GM18520 (cell line): ENCODE results near the gene ARAF.

Experiments
- ATAC-seq: cut with Tn5 transposase; IDR thresholded peaks from one replicate; pipeline ENCODE4 v1.9.1; 2021; ENCODE audit not compliant: unreplicated experiment

The ARAF gene

DNA sequence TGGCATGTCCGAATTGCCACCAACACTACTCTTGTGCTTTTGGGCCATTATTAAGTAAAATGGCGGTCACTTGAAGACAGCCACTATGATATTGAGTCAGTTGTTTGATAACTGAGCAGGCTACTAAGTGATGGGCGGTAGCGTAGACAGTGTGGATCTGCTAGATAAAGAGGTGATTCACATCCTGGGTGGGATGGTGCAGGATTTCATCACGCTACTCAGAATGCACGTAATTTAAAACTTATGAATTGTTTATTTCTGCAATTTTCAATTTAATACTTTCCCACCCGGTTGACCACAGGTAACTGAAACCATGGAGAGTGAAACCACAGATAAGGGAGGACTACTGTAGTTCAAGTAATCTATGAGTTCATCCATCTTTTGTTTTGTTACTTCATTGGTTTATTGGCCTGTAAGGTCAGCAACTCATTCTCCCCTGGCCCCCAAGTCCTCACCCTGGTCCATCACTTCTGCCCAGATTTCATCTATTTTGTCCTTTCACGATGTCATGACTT is 2.9 kb downstream of the ARAF start:
- ATAC-seq, result no peak

DNA sequence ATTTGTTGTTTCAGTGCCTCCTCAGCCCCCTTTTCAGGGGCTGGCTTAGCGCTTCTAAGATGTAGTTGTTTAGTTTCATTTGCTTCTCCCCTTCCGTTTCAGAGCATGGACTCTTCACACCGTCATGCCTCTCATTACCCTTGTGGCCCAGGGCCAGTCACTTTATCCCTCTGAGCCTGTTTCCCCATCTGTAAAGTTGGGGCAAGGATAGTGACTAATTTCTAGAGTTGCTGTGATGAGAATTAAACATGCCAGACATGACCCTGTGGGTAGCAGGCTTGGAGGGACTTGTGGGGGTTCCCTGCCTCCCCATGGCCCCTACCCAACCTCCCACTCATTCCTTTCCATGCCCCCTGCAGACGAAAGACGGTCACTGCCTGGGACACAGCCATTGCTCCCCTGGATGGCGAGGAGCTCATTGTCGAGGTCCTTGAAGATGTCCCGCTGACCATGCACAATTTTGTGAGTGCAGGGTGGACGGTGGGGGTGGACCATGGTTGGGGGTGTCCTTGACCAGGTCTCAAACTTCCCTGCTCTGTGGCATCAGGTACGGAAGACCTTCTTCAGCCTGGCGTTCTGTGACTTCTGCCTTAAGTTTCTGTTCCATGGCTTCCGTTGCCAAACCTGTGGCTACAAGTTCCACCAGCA is 3.6 kb downstream of the ARAF start:
- ATAC-seq, result no peak

DNA sequence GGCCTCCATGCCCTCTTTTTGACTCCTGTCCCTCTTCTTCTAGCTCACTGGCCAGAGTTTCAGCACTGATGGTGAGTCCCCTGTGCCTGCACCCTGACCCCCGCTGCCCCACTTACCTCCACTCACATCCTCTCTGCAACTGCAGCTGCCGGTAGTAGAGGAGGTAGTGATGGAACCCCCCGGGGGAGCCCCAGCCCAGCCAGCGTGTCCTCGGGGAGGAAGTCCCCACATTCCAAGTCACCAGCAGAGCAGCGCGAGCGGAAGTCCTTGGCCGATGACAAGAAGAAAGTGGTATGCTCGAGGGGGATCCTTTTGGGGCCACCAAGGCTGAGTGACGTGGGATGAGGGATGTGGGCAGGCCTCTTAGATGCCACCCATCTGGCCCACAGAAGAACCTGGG is 5.8 kb downstream of the ARAF start:
- ATAC-seq, result no peak

DNA sequence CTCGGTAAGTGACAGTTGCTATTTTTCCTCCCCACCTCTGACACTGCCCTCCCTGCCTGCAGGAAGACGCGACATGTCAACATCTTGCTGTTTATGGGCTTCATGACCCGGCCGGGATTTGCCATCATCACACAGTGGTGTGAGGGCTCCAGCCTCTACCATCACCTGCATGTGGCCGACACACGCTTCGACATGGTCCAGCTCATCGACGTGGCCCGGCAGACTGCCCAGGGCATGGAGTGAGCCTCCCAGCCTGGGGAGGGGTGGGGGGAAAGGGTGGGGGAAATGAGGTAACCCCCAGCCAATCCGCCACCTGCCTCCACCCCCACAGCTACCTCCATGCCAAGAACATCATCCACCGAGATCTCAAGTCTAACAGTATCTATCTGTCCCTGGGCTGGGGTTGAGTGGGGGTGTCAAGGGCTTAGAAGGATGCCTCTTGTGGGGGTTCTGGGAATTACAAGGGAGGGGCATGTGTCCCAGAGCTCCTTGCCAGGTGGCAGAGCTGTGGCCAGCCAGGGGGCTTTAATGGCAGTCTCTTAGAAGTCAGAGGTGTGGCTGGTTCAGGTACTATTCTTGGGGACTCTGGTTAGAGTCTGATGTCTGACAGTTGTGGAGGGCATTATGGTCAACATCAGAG is 7.8 kb downstream of the ARAF start:
- ATAC-seq, result no peak

DNA sequence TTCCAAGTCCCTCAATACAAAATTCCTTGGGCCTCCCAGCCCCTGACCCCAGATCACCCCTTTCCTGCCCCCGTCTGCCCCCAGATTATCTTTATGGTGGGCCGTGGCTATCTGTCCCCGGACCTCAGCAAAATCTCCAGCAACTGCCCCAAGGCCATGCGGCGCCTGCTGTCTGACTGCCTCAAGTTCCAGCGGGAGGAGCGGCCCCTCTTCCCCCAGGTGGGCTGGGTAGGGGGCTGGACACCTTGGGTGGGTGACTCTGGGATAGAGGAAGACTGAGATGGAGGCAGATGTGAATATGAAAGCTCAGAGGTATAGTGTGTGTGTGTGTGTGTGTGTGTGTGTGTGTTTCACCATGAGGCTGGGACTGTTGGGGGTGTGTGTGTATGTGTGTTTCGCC is 9.8 kb downstream of the ARAF start:
- ATAC-seq, result no peak

DNA sequence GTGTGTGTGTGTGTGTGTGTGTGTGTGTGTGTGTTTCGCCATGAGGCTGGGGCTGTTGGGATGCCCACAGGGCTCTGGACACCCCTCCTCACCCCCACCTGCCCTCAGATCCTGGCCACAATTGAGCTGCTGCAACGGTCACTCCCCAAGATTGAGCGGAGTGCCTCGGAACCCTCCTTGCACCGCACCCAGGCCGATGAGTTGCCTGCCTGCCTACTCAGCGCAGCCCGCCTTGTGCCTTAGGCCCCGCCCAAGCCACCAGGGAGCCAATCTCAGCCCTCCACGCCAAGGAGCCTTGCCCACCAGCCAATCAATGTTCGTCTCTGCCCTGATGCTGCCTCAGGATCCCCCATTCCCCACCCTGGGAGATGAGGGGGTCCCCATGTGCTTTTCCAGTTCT is 10.2 kb downstream of the ARAF start:
- ATAC-seq, result no peak

DNA sequence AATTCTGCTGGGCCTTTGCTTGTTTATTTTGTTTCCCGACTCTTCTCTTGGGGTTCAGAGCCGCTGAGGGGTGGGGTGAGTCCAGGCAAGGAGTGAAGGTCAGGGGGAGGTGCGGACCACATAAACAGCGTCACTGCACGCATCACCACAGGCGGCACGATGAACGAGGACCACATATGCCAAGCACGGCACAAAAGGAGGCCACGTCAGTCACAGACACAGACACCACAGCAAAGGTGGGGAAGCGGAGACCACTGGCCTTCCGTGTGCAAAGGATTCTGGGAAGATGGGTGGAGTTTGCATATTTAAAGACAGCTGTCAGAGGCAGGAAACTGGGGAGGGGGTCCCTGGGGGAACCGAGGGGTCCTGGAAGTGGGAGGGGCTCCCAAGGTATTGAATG is 10.9 kb downstream of the ARAF start:
- no peak for ATAC-seq

DNA sequence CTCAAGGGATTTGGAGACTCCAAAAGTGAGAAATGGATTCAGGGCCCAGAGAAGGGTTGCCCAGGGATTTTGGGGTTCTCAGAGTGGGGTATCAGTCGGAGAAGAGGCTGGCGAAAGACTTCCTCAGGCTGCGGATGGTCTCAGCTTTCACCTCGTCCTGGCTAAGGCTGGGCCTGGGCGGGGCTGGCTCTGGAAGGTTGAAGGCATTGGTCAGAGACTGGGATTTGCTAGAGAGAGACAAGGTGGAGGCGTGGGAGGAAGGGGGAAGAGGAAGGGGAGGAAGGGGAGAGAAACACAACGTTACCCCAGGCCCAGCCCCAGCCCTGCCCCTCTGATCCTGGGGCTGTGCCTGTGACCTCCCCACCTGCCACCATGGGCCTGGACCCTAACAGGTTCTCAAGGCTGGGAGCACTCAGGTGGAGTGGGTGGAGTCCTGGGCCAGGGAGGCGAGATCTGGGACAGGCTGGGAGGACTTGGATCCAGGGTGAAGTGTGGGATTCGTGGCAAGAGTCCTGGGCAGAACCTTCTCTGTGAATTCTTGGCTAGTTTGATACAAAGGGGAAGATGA is 11.9 kb downstream of the ARAF start:
- no peak for ATAC-seq

DNA sequence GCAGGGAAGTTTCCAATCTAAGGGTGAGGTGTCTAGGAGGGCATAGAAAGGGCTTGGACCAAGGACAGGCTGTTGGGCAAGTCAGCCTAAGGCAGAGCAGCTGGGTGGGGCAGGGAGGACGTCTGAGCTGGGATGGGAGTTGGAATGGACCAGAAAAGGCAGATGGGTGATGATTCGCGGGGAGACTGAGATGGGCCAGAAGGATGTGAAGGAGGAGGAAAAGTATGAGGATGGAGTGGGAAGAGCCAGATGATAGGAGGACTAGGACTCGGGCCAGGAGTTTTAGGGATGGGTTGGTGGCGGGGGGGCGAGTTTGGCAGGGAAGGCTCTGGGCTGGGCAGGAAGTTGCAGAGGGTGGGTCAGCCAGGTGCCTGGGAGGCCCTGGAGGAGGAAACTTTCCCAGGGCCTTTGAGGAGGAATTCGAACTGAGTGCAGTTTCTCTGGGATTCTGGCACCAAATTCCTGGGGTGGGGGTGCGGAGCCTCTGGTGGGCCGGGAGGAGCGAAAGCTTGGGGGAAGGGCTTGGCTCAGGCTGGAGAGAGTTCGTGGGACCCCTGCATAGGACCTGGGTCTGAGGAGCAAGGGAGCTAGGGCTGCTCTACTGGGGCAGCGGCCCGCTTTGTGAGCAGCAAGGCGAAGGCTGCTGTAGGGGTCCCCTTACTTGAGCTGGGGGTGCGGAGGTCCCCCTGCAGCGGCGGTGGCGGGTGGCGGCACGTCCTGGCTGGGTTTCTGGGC is 12.5 kb downstream of the ARAF start:
- no peak for ATAC-seq

DNA sequence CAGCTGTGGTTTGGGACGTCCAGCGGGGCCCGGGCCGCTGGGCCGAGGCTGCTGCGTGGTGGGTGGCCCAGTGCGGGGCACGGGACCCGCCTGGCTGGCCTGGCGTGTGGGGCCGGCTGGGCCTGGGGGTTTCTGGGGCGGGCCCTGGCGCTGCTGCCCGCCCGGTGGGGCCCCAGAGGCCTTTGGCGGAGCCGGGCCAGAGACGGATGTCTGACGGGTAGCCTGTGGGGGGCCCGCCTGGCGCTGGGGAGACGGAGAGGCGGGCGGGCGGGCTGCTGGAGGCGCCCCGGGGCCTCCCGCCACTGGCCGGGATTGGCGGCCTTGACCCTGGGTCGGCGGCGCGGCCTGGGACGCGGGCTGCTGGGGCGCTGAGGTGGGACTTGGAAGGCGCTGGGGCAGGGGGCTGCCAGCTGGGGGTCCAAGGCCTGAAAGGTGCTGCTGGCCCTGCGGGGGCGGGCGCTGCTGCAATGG is 13.1 kb downstream of the ARAF start:
- no peak for ATAC-seq

DNA sequence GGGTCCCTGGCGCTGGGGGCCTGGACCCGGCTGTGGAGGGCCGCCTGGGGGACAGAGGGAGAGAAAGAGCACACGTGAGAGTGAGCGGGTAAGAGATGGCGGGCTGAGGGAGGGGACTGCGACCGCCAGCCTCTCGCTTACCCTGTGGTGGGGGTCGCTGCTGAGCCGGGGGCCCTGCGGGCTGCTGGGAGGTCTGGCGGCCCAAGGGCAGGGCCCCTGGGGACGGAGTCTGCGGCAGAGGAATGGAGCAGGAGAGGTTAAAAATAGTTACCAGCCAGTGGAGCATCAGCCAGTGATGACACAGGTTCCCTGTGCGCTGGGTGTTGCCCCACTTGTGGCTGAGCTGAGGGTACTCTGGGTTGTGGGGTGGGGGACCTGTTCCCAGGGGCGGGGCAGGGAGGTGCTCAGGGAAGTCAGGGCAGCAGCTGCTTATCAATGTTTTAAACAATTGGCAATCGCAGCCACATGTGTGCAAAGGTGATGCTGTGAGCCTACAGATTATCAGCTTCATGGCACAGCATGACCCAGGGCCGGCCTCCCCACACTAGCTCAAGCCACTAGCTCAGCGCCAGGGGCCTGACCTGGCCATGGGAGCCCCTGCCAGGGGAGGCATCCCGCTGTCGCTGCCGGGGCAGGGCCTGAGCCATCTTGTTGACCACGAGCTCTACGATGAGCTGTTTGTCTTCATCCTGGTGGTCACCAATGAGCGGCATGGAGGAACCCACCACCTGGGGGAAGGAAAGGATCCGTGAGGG is 13.7 kb downstream of the ARAF start:
- ATAC-seq, result no peak

DNA sequence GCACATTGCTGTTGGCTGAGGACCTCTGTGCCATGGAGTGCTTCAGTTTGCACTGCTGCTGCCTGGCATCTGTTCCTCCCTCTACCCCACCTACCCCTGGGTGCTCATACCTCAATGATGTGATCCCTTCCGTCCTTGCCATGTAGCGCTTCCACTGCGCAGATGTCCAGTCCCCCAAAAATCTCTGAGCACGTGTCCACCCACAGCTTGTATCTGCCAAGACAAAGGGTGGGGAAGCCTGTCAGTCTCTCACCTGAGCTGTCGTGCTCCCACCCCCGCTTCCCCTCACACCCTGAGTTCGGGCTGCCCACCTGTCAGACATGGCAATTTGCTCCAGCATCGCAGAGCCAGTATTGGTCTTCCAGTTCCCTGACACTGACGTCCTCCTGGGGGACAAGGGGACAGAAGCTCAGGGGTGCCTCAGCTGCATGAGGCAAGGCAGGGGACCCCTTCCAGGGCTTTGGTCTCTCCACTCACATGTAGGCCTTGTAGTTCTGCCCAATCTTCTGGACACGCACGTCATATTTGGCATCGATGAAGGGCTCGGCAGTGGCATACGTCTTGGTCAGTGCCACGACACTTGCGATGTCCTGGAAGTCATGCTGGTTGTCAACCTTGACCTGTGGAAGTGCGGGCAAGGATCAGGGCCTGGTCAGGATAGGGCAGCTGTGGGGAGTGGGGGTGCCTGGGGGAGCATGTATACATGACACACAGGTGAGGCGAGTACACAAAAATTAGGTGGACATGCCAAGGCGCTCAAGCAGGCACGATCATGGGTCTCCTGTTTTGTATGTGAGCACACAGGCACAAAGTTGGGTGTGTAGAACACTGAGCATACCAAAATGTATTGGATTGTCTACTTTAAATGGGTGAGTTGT is 15.3 kb downstream of the ARAF start:
- ATAC-seq, result no peak

DNA sequence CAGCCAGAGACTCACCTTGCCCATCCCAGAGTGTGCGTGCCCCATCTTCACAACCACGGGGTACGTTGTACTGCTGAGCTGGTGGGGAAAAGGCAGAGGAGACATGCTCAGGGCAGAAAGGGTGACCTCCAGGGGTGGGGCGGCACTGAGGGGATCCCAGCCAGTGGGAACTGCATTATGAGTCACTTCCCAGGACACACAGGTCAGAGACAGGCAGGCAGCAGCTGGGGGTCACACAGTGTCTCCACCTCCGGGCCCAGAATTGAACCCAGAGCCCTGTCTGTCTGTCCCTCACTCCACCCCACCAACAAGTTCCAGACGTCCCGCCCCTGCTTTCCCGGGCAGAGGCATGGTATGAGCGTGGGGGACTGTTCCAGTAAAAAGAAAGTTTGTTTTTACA is 16.4 kb downstream of the ARAF start:
- no peak for ATAC-seq

DNA sequence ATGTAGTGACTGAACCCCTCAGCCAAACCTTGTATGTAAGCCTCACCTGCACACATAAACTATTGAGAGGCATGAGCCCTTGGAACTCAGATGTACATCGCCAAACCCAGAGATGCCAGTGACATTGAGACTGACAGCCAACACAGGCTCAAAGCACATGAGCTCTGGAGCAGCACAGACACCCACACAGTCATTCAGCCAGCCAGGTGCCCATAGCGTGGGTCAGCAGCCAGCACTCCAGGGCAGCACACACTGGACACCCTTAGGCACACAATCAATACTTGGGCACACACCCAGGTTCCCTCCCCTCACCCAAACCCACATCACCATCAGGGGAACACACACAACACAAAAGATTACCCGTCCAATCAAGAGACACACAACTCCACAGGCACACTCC is 16.9 kb downstream of the ARAF start:
- ATAC-seq, result no peak

DNA sequence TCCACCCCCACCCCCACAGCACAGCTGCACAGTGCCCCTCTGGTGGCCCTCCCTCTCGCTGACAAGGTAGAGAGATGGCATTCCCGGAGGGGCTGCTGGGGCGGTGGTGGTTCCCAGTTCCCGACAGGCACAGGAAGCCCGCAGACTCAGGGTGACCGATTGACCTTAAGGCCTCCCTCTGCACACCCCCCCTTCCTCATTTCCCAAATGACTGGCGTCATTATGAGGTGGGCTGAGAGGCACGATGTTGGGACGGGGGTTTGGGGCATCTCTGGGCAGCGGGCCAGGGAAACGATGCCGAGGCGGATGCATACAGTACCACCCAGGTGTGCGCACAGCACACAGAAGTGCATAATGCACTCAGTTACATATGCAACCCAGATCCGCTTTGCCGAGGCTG is 17.7 kb downstream of the ARAF start:
- no peak for ATAC-seq

DNA sequence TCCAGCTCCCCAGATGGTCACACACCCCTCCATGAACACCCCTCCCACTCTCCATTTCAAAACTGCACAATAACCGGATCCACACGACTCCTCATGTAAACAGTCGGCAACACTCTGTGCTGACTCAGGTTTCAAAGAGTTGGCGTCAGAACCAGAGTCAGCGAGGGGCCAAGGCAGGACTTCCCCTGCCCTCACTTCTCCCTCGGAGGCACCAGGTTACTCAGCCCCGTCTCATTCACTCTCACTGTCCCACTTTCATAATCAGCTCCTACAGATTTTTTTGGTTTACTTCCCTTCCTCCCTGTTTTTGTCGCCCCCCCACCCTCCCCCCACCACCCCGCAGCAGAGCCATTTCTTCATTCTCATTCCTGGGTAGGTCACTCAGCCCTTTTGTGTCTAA is 18.5 kb downstream of the ARAF start:
- ATAC-seq, result no peak

DNA sequence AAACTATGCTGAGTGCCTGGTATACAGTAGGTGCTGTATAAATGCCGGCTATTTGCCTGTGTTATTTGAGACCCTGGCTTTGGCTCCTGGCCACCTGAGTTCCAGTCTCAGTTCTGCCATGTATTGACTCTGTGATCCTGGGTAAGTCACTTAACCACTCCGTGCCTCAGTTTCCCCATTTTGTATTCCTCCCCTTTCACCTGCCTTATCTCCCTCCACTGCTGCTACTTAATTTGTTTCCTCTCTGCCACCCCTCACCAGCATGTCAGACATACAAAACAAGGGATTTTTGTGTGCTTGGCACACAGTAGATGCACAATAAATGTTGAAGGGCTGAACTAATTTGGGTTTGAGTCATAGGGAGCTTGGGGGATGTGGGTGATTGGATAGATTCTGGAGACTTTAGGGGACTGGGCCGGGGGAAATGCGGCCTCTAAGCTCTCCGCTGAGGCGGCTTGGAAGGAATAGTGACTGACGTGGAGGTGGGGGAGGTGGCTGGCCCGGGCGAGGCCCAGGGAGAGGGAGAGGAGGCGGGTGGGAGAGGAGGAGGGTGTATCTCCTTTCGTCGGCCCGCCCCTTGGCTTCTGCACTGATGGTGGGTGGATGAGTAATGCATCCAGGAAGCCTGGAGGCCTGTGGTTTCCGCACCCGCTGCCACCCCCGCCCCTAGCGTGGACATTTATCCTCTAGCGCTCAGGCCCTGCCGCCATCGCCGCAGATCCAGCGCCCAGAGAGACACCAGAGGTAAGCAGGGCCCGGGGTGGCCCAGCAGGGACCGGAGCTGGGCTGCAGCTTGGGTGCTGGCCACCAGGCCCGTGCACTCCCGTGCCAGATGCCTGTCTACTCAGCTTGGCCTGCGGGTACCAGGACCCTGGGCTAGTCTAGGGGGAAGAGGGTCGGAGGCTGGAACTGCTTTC is 21.0 kb downstream of the ARAF start, which contains the start of gene TIMP1:
Gene TIMP1, plus strand, starts transcription at position 706 of the 917 bp plus-strand sequence. CDS start 980 bp downstream, outside the sequence.
- ATAC-seq, result peak; percentile 49

DNA sequence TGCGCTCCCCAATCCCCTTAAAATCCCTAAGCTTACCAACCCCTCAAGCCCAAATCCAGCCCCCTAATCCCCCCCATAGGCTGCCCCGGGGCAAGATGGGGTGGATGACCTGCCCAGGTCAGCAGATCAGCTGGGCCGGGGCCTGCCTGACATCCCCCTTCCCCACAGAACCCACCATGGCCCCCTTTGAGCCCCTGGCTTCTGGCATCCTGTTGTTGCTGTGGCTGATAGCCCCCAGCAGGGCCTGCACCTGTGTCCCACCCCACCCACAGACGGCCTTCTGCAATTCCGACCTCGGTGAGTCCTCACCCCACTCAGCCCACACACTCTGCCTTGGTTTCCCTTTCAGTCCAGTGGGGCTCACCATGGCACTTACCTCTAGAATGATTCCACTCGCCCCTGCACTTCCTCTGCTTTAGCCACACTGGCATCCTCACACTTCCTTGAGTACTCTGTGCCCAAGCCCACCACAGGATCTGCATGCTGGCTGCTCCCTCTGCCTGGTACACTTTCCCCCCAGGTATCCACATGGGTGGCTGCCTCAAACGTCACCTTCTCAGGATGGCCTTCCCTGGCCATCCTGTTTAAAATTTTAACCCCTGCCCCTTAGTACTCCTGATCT is 22.3 kb downstream of the ARAF start:
- ATAC-seq, result no peak
